ENCODE results near the gene CIAO2A. TPM values are rescaled to one million over a fixed set of nuclear protein-coding genes. Genes with fewer than 3 reads are reported as not detected.

The CIAO2A gene
- total RNA-seq, 4 donors from 2014 or later: 40.3 to 162 (median 55.5) TPM

GRCh38 chr15:64095795-64096667 is 2.4 kb upstream of the CIAO2A start, which contains the start of gene SNX1:
Gene SNX1 (plus strand): TSS chr15:64095982. CDS start chr15:64096014, 32 bp downstream.
- TF ChIP-seq CTCF (IDR thresholded peaks at IDR 0.05; ENCODE audit: low read depth): no peak

GRCh38 chr15:64095431-64095794 is 1.8 kb upstream of the CIAO2A start:
- TF ChIP-seq CTCF (IDR thresholded peaks at IDR 0.05; ENCODE audit: low read depth): no peak

GRCh38 chr15:64092864-64093626 is 593 bp downstream of the CIAO2A start:
- TF ChIP-seq CTCF (IDR thresholded peaks at IDR 0.05; ENCODE audit: low read depth): no peak

- TF ChIP-seq CTCF (IDR thresholded peaks at IDR 0.05; ENCODE audit: low read depth): no peak
These were observed 1.4 kb downstream of the CIAO2A start for GRCh38 chr15:64092075-64092820.

- TF ChIP-seq CTCF (IDR thresholded peaks at IDR 0.05; ENCODE audit: low read depth): no peak
These were observed 3.1 kb downstream of the CIAO2A start for GRCh38 chr15:64090527-64090926.

- no peak for TF ChIP-seq CTCF (IDR thresholded peaks at IDR 0.05; ENCODE audit: low read depth)
These were observed 3.9 kb downstream of the CIAO2A start for GRCh38 chr15:64089543-64090280.

Data from subcutaneous adipose tissue (tissue), 4 donors.